ENCODE data around the gene HTT. TPM values are rescaled to one million over a fixed set of nuclear protein-coding genes. Genes with fewer than 3 reads are reported as not detected.

HTT gene
- total and polyA plus RNA-seq, 10 of the 15 experiments (the other 5 are each of a cell fraction or from before 2014, with no cell fraction given), result 3.3 to 113 (median 43.3) TPM

GRCh38 chr4:3114377-3114776, 39.9 kb downstream of the HTT start:
- Histone ChIP-seq H3K79me2 (ENCODE audit: control insufficient read depth, insufficient read depth, low read length) (no peaks in the 10 kb centered on the region; the same call in 1 of the 2 replicates), H3K4me1 (ENCODE audit: control insufficient read depth, insufficient read depth, low read length) (no peaks in the 10 kb centered on the region), H3K27ac (ENCODE audit: control insufficient read depth, insufficient read depth) (no peak overlapping the region), H3K4me2 (ENCODE audit: control insufficient read depth, insufficient read depth) (no peak overlapping the region), H4K20me1 (ENCODE audit: control insufficient read depth, insufficient read depth) (no peaks in the 10 kb centered on the region; the same call in 1 of the 2 replicates), H3K4me3 (no peak overlapping the region), H2AFZ (ENCODE audit: control insufficient read depth, low read depth, low read length) (no peak overlapping the region), H3K9ac (ENCODE audit: control insufficient read depth, insufficient read depth, low read length) (no peak overlapping the region), H3K27me3 (replicated peaks in 1 of 2; ENCODE audit: control insufficient read depth in 2 of 2, insufficient read depth in 2 of 2, low read length in 1 of 2) (no peaks in the 10 kb centered on the region), H3K9me3 (replicated peaks; ENCODE audit: control insufficient read depth, insufficient read depth, low read length) (no peaks in the 10 kb centered on the region), H3K36me3 (ENCODE audit: control insufficient read depth in 2 of 2, insufficient read depth in 2 of 2, low read length in 1 of 2) (peaks cover 27 to 50% of the 10 kb centered on the region in 2 experiments)
- POLR2A ChIA-PET, result no interaction called here
- CTCF ChIA-PET, result interaction anchor here (0.9 kb wide), 1 partner anchor 42 kb away, joined by 4 read pairs; no protein-coding TSS in a partner anchor
- BruUV-seq (replicated peaks), result no TSS peak
- FAIRE-seq (no peak), ATAC-seq (no peak), DNase-seq (ENCODE audit: low read depth, low spot score) (no peak)
- SMC1A ChIA-PET (ENCODE audit: uncharacterized antibody, unreplicated experiment), result interaction anchor here (0.6 to 0.7 kb wide), 2 partner anchors 20 to 21 kb away, joined by 3 to 4 read pairs; no protein-coding TSS in a partner anchor
- intact Hi-C loops (cut with micrococcal nuclease; ENCODE audit: unreplicated experiment) (no loop called here), in situ Hi-C loops (cut with MboI) (no loop called here)
- 96% methylated on average over 6 of the region's 6 CpGs for WGBS (ENCODE audit: insufficient coverage, insufficient replicate concordance, low lambda C conversion rate, missing lambda C conversion rate)
- no peak for TF ChIP-seq MTA2 (IDR thresholded peaks at IDR 0.05; ENCODE audit: low read depth)
- TF ChIP-seq IRF4 (IDR thresholded peaks at IDR 0.05; ENCODE audit: low read depth, low read length), result no peak
- TF ChIP-seq, protein P1, sequence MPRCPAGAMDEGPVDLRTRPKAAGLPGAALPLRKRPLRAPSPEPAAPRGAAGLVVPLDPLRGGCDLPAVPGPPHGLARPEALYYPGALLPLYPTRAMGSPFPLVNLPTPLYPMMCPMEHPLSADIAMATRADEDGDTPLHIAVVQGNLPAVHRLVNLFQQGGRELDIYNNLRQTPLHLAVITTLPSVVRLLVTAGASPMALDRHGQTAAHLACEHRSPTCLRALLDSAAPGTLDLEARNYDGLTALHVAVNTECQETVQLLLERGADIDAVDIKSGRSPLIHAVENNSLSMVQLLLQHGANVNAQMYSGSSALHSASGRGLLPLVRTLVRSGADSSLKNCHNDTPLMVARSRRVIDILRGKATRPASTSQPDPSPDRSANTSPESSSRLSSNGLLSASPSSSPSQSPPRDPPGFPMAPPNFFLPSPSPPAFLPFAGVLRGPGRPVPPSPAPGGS (IDR thresholded peaks at IDR 0.05; ENCODE audit: borderline replicate concordance, insufficient read depth, low read depth, low read length, poor library complexity, severe bottlenecking), result no peak
- TF ChIP-seq KLF5 (IDR thresholded peaks at IDR 0.05; ENCODE audit: partially characterized antibody), result no peak
- TF ChIP-seq SMAD5 (IDR thresholded peaks at IDR 0.05; ENCODE audit: low read depth), result no peak
- TF ChIP-seq HCFC1 (IDR thresholded peaks at IDR 0.05; ENCODE audit: low read length), result no peak
- TF ChIP-seq ATF2 (IDR thresholded peaks at IDR 0.05; ENCODE audit: low read length), result no peak
- TF ChIP-seq FOS (IDR thresholded peaks at IDR 0.05; ENCODE audit: borderline replicate concordance, extremely low read depth, insufficient read length), result no peak
- TF ChIP-seq IKZF1 (conservative IDR thresholded peaks at IDR 0.05), result no peak
- RAD21 ChIA-PET (ENCODE audit: unreplicated experiment), result no interaction called here

Measured in GM12878 (cell line).